ENCODE measurements around the gene UQCR10.

The UQCR10 gene

DNA sequence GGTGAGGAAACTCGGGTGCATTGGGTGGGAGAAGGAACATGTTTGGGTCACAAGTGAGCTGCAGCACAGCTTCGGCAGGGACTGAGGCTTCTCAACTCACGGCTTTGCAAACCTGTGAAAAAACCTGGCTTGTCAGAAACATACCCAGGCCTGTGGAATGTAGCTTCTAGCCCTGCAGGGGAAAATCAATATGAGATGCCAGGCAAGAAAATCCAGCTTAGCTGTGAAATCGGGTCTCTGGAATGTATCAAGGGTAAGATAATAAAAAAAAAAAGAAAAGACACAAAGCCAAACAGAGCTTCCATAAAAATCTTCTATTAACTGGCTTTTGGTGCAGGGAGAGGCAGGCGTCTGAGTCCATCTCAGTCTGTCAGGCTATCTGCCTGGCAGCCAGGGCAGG lies 28.5 kb downstream of the UQCR10 start:
- Mint-ChIP-seq H3K36me3 (peaks cover 53% of the 10 kb centered on the region), H3K27me3 (no peaks in the 10 kb centered on the region), H3K4me3 (no peak overlapping the region), H3K9me3 (no peaks in the 10 kb centered on the region), H3K27ac (no peak overlapping the region), H3K4me1 (peaks cover 39% of the 10 kb centered on the region)
- no peak for ATAC-seq

DNA sequence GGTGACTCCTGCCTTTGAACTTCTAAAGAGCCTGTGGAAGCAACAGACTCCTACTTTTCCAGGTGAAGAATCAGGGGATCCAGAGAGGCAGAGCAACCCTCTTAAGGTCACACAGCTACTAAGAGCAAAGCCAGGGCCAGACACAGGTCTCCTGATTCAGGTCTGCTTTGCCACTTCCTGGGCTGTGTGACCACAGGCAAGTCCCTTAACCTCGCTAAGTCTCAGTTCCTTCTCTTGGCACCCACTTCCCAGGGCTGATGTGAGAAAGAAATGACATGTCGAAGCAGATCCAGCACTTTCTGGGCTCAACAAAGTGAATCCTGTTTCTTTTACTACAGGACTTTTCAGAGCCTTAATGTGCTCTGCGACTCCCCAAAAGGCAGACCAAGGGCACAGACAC lies 30.2 kb downstream of the UQCR10 start:
- ATAC-seq = peak; percentile 94
- peaks cover 52% of the 10 kb centered on the region for H3K36me3 Mint-ChIP-seq
- H3K27me3 Mint-ChIP-seq = no peaks in the 10 kb centered on the region
- H3K4me1 Mint-ChIP-seq = peaks cover 39% of the 10 kb centered on the region
- no peak overlapping the region for H3K4me3 Mint-ChIP-seq
- no peaks in the 10 kb centered on the region for H3K9me3 Mint-ChIP-seq
- peak overlapping the region; percentile 9 for H3K27ac Mint-ChIP-seq

DNA sequence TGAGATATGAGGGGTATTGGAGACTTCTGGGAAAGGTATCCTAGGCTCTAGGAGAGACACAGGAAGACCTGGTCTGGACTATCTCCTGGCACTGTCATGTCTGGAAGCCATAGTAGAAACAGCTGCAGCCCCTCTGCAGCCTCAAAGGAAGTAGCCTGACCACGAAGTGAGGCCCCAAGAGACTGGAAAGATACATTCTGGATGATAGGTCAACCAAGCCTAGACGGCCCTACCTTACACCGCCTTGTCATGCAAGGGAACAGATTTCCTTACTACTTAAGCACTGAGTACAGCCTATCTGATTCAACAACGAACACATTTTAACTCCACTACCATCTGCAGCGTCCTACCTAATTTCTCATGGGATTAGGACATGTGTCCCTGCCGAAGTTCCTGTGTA lies 31.1 kb downstream of the UQCR10 start:
- peak; percentile 86 for ATAC-seq
- Mint-ChIP-seq H3K36me3 (peaks cover 43% of the 10 kb centered on the region), H3K9me3 (no peaks in the 10 kb centered on the region), H3K4me3 (no peak overlapping the region), H3K27ac (peak overlapping the region; percentile 9), H3K27me3 (no peaks in the 10 kb centered on the region), H3K4me1 (peaks cover 39% of the 10 kb centered on the region)

DNA sequence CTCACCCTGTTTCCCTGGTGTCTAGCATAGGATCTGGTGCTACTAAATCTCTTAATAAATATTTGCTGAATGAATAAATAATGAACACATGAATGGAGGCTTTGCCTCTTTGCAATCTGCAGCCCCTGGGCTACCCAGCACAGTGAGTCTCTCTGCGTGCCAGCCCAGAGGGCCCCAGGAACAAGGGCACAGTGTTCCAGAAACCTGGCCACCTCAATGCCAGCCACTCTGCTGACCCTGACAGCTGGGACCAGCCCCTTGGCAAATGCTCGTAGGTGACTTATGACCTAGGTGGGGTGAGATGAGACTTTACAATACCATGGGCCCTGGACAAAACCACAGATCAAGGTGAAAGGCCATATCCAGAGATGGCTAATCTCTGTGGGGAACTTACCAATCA lies 31.6 kb downstream of the UQCR10 start:
- H3K27ac Mint-ChIP-seq = peak overlapping the region; percentile 9
- peaks cover 48% of the 10 kb centered on the region for H3K36me3 Mint-ChIP-seq
- peaks cover 39% of the 10 kb centered on the region for H3K4me1 Mint-ChIP-seq
- no peak overlapping the region for H3K4me3 Mint-ChIP-seq
- no peaks in the 10 kb centered on the region for H3K9me3 Mint-ChIP-seq
- ATAC-seq = no peak
- H3K27me3 Mint-ChIP-seq = no peaks in the 10 kb centered on the region

DNA sequence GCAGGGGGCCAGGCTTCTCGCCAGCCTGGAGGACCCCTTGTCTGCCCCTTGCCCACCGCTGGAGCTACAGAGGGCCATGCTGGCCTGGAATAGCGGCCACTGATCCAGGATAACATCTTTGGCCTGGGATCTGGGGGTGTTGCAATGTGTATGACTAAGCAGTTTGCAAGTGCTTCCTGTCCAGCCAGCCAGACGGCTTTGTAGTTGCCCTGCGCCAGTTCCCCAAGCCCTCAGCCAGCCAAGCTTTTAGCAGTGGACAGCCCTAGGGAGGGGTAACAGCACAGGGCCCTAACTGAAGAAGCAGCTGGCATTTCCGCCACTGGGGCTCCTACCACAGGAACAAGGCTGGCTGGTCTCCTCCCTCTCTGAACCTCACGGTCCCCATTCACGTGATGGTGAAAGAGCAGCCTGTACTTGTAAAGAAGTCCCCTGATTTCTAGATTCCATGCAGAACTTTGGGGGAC lies 32.1 kb downstream of the UQCR10 start:
- no peaks in the 10 kb centered on the region for H3K9me3 Mint-ChIP-seq
- peaks cover 52% of the 10 kb centered on the region for H3K36me3 Mint-ChIP-seq
- H3K4me3 Mint-ChIP-seq = no peak overlapping the region
- H3K27ac Mint-ChIP-seq = no peak overlapping the region
- peaks cover 39% of the 10 kb centered on the region for H3K4me1 Mint-ChIP-seq
- H3K27me3 Mint-ChIP-seq = no peaks in the 10 kb centered on the region
- no peak for ATAC-seq

DNA sequence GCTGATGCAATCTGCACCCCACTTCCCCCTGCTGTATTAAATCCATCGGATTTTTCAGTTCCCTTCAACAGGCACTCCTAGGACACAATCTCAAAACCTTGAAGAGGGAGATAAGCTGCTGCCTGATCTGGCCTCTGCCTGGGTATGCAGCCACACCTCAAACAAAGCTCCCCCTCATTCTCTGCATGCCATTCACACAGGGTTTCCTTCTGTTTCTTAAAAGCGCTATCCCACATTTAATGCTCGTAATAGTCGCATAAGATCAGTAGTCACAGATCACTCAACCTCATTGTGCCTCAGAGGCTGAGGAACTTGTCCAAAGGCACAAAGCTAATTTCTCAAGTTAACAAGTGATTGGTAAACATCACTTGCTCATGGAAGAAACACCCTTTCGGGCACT lies 34.0 kb downstream of the UQCR10 start:
- Mint-ChIP-seq H3K9me3 (no peaks in the 10 kb centered on the region), H3K36me3 (peaks cover 61% of the 10 kb centered on the region), H3K27me3 (no peaks in the 10 kb centered on the region), H3K4me3 (no peak overlapping the region), H3K4me1 (peaks cover 38% of the 10 kb centered on the region), H3K27ac (no peak overlapping the region)
- no peak for ATAC-seq

DNA sequence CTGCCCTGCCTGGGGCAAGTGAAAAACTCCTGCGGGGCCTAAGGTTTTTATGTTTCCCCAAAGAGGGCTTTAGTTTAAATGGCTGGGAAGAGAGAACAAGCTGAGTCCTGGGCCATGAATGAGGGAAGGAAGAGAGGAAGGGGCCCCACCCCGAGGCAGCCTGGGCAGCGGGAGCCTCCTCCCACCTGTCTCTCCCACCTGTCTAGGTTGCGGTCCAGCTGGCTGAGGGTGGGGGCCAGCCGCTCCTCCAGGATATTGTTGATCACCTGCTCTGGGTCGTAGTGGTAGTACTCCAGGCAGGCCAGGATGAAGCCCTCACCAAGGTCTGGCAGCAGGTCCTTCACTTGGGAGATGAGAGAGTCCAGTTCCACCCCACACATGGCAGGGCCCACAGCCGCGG lies 34.6 kb downstream of the UQCR10 start:
- no peak overlapping the region for H3K4me3 Mint-ChIP-seq
- no peak overlapping the region for H3K27ac Mint-ChIP-seq
- H3K36me3 Mint-ChIP-seq = peaks cover 63% of the 10 kb centered on the region
- H3K4me1 Mint-ChIP-seq = peaks cover 32% of the 10 kb centered on the region
- H3K27me3 Mint-ChIP-seq = no peaks in the 10 kb centered on the region
- H3K9me3 Mint-ChIP-seq = no peaks in the 10 kb centered on the region
- no peak for ATAC-seq

DNA sequence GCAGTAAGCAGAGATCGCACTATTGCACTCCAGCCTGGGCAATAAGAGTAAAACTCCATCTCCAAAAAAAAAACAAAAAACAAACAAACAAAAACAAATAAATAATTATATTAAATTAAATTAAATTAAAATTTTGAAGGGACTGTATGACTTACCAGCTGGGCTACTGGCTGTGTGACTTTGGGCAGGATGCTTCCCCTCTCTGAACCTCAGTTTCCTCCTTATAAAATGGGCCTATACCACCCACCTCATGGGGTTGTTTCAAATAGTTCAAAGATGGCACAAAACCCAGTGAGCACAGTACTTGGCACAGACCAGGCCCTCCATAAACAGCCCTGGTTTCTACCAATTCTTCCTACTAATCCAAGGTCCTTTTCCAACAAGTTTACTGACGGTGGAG lies 36.0 kb downstream of the UQCR10 start:
- H3K36me3 Mint-ChIP-seq = peaks cover 77% of the 10 kb centered on the region
- H3K27ac Mint-ChIP-seq = no peak overlapping the region
- no peaks in the 10 kb centered on the region for H3K9me3 Mint-ChIP-seq
- H3K4me1 Mint-ChIP-seq = peaks cover 18% of the 10 kb centered on the region
- no peak for ATAC-seq
- H3K27me3 Mint-ChIP-seq = no peaks in the 10 kb centered on the region
- H3K4me3 Mint-ChIP-seq = no peak overlapping the region

DNA sequence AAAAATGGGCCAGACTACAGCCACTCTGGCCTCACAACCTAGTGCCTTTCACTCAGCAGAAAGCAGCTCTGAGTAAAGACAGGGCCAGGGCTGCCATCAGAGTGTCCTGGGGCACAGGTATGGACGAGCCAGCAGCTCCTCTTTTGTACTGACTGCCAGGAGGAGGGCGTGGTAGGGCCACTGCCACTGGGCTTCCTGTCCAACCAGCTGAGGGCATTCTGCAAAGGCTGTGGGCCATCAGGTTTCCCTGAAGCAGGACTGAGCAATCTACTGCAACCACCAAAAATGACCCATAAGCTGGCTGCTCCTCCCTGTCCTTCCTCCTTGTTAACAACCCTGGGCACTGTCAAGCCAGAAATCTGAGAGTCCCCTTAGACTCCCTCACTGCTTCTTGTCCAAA lies 37.8 kb downstream of the UQCR10 start:
- no peak for ATAC-seq
- Mint-ChIP-seq H3K4me3 (no peak overlapping the region), H3K4me1 (peaks cover 1% of the 10 kb centered on the region), H3K36me3 (peaks cover 80% of the 10 kb centered on the region), H3K27ac (no peak overlapping the region), H3K27me3 (no peaks in the 10 kb centered on the region), H3K9me3 (no peaks in the 10 kb centered on the region)

DNA sequence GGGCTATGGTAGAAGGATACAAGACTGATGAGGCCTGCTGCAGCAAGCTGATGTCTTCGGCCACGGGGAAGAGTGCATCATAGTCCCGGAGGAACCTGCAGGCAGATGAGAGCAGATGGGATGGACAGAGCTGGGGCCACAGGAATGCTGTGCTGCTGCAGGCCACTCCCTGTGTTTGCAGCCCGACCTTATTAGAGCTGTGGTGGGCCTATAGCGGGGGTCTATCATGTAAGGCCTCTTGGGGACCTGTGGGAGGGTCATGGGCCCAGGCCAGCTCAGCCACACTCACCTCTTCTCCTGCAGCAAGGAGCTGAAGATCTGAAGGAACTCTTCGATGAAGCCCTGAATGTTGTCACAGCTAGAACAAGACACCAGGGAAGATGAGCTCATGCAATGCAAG lies 39.0 kb downstream of the UQCR10 start:
- H3K36me3 Mint-ChIP-seq = peaks cover 75% of the 10 kb centered on the region
- ATAC-seq = no peak
- H3K27me3 Mint-ChIP-seq = no peaks in the 10 kb centered on the region
- no peaks in the 10 kb centered on the region for H3K4me1 Mint-ChIP-seq
- H3K27ac Mint-ChIP-seq = no peak overlapping the region
- no peaks in the 10 kb centered on the region for H3K9me3 Mint-ChIP-seq
- no peak overlapping the region for H3K4me3 Mint-ChIP-seq

DNA sequence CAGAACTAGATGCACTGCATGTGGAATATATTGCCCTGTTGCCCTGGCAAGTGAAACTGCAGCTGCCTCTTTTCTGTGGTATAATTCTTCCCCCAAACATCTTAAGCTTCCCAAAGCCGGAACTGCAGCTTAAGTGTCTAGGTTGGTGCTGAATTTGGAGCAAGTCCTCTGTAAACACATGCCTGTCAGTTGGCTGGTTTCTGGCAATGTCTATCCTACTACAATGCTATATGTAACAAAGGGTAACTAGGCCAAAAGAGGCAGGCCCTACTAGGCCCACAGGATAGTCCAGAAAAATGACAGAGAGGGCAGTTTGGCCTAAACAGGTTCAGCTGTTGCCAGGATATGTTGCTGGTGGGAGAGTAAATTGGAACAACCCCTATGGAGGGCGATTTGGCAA lies 43.0 kb downstream of the UQCR10 start:
- Mint-ChIP-seq H3K4me3 (no peak overlapping the region), H3K27me3 (no peaks in the 10 kb centered on the region), H3K27ac (no peak overlapping the region), H3K4me1 (no peaks in the 10 kb centered on the region), H3K9me3 (no peaks in the 10 kb centered on the region), H3K36me3 (peaks cover 84% of the 10 kb centered on the region)
- ATAC-seq = no peak

DNA sequence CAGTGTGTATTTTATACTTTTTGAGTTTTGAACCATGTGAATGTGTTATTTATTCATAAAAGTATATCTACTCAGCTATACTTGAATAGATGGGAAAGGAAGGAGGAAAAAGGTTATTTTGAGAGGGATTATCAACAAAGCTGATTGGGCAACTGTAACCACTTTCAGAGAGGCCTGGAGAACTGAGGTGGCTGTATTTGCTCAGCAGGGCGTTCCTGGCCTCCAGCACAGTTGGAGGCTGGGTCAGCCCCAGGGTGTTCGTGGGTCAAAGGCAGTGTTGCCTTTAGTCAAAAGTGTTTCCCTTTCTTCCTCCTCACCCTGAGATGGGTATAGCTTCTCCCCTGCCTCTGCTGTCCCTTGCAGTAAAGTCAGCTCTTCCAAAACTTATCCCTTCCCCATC lies 44.2 kb downstream of the UQCR10 start:
- no peaks in the 10 kb centered on the region for H3K9me3 Mint-ChIP-seq
- no peak overlapping the region for H3K27ac Mint-ChIP-seq
- peaks cover 81% of the 10 kb centered on the region for H3K36me3 Mint-ChIP-seq
- no peaks in the 10 kb centered on the region for H3K4me1 Mint-ChIP-seq
- no peak for ATAC-seq
- H3K27me3 Mint-ChIP-seq = no peaks in the 10 kb centered on the region
- H3K4me3 Mint-ChIP-seq = no peak overlapping the region

DNA sequence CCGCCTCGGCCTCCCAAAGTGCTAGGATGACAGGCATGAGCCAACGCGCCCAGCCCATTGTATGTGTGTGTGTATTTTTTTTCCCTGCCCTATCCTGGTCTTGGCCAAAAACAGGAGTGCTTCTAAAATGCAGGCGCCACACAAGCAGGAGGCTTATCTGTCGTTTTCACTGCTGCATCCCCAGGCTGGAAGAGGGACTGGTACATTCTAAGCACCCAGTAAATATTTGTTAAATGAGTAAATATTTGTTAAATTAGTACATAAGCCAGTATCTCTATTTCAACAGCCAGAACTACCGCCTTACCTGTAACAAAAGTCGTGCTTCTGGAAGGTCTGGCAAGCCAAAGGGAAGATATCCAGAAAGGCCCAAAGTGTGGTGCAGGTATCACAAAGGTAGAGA lies 46.0 kb downstream of the UQCR10 start:
- H3K4me1 Mint-ChIP-seq = no peaks in the 10 kb centered on the region
- H3K27me3 Mint-ChIP-seq = no peaks in the 10 kb centered on the region
- no peak overlapping the region for H3K4me3 Mint-ChIP-seq
- no peaks in the 10 kb centered on the region for H3K9me3 Mint-ChIP-seq
- no peak for ATAC-seq
- H3K27ac Mint-ChIP-seq = no peak overlapping the region
- peaks cover 76% of the 10 kb centered on the region for H3K36me3 Mint-ChIP-seq

DNA sequence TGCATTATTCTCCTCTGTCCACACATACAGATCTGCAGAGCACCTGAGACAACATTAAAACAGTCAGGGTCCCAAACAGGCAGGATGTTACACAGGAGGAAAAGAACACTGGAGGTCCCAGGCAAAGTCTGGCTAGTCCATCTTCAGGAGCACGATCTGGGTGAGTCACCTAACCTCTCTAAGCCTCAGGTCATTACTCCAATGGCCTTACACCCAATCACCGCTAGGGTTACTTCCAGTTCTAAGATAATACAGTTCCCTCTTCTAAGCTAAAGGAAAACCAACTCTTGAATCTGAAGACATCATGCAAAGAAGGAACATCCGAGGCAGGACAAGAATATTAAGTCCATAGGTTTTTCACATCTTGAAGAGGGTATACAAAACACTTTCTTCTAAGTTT lies 46.4 kb downstream of the UQCR10 start:
- Mint-ChIP-seq H3K36me3 (peaks cover 77% of the 10 kb centered on the region), H3K4me1 (no peaks in the 10 kb centered on the region), H3K4me3 (no peak overlapping the region), H3K27me3 (no peaks in the 10 kb centered on the region), H3K27ac (no peak overlapping the region), H3K9me3 (no peaks in the 10 kb centered on the region)
- ATAC-seq = no peak

DNA sequence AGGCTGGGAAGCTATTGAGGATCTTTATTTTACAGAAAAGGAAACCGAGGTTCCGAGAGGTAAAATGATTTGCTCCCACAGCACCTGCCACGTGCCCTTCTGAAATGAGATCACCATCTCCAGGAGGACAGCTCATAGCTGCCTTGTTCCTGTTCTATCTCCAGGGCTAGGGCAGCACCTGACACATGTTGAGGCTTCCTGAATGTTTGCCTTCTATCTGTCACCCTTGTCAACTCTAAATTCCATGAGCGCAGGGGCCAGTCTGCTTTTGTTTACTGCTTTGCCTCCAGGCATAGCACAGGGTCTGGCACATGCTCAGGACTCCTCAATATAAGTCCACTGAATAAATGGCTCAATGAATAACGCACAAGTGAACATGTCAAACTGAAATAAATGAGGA lies 46.8 kb downstream of the UQCR10 start:
- H3K4me1 Mint-ChIP-seq = no peaks in the 10 kb centered on the region
- H3K27ac Mint-ChIP-seq = no peak overlapping the region
- H3K27me3 Mint-ChIP-seq = no peaks in the 10 kb centered on the region
- no peaks in the 10 kb centered on the region for H3K9me3 Mint-ChIP-seq
- no peak overlapping the region for H3K4me3 Mint-ChIP-seq
- peaks cover 81% of the 10 kb centered on the region for H3K36me3 Mint-ChIP-seq
- no peak for ATAC-seq

DNA sequence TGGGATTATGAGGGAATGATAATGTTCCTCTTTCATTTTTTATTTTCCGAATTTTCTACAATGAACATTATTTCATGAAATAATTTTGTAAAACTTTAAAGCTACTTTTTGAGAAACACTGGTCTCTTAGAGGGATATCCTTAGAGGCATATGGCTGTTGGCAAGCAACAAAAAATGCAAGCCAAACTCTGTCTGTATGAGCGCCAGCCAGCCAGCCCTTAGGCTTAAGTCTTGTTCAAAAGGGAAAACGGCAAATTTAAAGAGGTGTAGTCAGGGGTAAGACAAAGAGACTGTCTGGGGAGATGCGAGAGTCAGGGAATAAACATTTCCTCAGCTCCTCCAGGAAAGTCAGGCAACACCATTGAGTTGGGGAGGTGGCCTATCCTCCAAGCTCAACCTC lies 48.4 kb downstream of the UQCR10 start:
- Mint-ChIP-seq H3K4me3 (no peak overlapping the region), H3K27me3 (no peaks in the 10 kb centered on the region), H3K36me3 (peaks cover 83% of the 10 kb centered on the region), H3K27ac (no peak overlapping the region), H3K4me1 (no peaks in the 10 kb centered on the region), H3K9me3 (no peaks in the 10 kb centered on the region)
- ATAC-seq = no peak

DNA sequence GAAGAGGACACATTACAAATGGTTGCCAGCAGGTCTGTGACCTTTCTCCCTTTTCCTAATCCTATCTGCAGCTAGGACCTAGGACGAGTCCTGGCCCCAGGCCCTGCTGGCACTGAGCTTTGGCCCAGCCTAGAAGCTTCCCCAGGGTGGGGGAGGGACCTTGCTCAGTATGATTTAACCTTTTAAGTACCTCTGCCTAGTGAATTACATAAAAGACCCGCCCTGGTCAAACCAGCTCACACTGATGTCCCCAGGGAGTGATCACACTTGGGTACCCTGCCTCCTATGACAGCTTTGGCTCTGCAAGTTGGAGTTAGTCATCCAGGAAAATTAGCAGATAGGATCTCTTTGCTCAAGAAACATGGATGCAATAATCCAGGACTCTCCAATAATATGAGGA lies 49.0 kb downstream of the UQCR10 start:
- no peak for ATAC-seq
- peaks cover 83% of the 10 kb centered on the region for H3K36me3 Mint-ChIP-seq
- H3K4me3 Mint-ChIP-seq = no peak overlapping the region
- H3K9me3 Mint-ChIP-seq = no peaks in the 10 kb centered on the region
- peaks cover 4% of the 10 kb centered on the region for H3K4me1 Mint-ChIP-seq
- H3K27ac Mint-ChIP-seq = no peak overlapping the region
- no peaks in the 10 kb centered on the region for H3K27me3 Mint-ChIP-seq
